Stimulated activated CD8-positive, alpha-beta memory T cell treated with anti-CD3 and anti-CD28 coated beads, Interleukin-12 subunit alpha, Interleukin-12 subunit beta, amount 100 ng/mL, for 24 hours (primary cell): ENCODE data around the gene HIVEP1.

Experiments used
- DNase-seq: peaks from one replicate; pipeline ENCODE4 v3.0.0-alpha.2; 2020; ENCODE audit errors: extremely low read depth

Gene HIVEP1

DNA sequence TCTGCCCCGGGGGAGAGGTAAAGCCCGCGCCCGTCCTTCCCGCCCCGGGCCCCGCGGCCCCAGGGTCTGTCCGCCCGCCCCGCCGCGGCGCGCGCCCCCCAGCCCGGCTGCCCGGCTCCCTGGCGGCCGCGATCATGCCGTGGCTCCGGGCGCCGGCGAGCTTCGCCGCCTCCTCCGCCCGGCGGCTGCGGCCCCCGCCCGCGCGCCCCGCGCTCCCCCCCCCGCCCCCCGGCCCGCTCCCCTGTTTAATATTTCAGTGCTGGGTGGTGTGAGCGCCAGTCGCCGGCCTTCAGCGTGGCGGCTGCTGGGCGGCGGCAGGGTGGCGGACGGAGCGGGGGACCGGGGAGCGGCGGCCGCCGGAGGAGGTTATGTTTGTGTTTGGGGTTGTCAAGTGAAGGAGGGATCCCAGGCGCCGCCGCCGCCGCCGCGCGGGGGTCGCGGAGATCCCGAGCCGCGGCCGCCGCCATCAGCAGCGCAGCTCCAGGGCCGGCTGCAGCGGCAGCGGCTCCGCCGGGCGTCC is at the start of gene HIVEP1:
Gene HIVEP1, plus strand, starts transcription at position 275 of the 520 bp plus-strand sequence. CDS start 3,317 bp downstream, outside the sequence.
- DNase-seq: no peak

DNA sequence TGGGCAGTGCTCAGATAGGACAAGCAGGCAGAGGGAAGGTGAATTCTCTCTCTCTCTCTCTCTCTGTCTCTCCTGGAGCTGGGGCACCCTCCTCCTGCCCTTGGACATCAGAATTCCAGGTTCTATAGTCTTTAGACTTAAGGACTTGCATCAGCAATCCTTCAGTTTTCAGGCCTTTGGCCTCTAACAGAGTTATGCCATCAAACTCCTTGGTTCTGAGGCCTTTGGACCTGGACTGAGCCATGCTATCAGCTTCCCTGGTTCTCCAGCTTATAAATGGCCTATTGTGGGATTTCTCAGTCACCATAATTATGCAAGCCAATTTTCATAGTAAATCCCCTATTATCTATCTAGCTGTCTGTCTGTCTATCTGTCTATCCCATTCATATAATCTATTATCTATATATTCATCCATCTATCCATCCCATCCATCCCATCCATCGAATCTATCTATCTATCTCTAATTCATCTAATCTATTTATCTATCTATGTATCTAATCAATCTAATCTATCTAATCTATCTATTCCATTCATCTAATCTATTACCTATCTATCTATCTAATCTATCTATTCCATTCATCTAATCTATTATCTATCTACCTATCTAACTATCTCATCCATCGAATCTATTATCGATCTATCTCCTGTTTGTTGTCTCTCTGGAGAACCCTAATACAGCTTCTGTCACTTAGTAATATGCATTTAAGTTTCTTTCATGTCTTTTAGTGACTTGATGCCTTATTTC is 48.2 kb upstream of the HIVEP1 start:
- no peak for DNase-seq

DNA sequence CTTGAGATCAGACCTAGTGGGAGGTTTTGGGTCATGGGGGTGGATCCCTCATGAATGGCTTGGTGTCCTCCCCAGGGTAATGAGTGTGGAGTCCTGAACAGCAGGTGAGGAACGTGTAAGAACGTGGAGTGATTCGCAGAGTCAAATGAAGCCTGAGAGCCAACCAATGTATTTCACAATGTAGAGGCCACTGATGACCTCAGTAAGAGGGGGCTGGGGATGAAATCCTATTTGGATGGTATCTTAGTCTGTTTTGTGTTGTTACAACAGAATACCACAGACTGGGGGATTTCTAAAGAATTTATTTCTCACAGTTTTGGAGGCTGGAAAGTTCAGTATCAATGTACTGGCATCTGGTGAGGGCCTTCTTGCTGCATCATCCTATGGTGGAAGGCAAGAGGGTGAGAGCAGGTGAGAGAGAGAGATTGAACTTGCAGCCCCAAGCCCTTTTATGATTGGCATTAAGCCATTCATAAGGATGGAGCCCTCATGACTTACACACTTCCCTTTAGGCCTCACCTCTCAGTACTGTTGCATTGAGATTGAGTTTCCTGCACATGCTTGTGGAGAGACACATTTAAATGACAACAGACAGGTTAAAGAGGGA is 47.3 kb upstream of the HIVEP1 start:
- no peak for DNase-seq

DNA sequence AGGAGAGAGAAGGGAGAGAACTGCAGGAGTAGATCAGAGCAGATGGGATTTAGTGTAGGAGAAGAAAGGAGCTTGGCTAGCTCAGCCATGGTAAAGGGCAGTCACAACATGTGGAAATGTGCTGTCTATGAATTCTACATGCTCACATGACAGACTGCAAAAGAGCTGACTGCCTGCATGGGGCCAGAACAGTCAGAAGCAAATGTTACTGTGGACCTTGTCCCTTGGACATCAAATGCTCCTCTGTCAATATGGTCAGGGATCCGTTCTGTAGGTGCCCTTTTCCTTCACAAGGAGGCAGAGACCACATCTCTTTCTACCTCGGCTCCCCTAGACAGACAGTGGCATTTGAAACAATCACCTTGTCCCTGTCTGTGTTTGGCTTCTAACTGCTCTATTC is 46.6 kb upstream of the HIVEP1 start:
- DNase-seq: no peak

- no peak for DNase-seq
These were observed 43.8 kb upstream of the HIVEP1 start for GRCh38 chr6:11968241-11968806.

- no peak for DNase-seq
These were observed 43.0 kb upstream of the HIVEP1 start for GRCh38 chr6:11969092-11969491.

DNA sequence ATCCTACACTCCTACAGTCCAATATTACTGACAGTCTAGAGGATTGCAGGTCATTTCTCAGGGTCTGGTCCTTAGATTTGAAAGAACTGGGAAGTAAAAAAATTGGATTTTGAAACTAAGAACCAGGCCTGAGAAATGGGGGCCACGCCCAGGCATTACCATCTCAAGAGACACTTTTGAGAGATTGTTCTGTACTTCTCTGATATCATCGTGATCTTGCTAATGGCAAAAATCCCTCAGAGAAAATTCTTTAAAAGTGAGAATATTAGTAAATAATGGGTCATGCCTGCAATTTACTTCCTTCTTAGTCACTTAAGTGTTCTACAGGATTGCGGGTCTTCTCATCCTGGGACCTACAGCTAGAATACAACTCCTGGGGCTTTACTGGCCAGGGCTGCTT is 42.0 kb upstream of the HIVEP1 start:
- no peak for DNase-seq

DNA sequence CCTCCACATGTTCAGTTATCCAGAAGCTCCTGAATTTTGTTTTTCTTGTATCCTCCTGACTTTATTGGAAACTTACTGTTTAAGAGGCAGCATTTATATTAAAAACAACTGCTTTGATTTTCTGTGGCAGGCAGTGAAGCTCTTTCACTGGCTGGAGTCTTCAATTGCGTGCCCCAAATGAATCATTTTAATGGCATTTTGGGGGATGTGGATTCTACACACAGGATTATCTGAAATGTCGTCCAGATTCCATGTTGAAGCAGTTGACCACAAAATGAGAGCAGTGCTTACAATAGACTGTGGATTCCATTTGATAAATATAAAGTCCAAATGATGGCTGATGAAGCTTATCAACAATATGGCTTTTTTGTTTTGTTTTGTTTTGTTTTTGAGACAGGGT is 41.0 kb upstream of the HIVEP1 start:
- no peak for DNase-seq

- no peak for DNase-seq
These were observed 39.8 kb upstream of the HIVEP1 start for GRCh38 chr6:11972270-11972669.

DNA sequence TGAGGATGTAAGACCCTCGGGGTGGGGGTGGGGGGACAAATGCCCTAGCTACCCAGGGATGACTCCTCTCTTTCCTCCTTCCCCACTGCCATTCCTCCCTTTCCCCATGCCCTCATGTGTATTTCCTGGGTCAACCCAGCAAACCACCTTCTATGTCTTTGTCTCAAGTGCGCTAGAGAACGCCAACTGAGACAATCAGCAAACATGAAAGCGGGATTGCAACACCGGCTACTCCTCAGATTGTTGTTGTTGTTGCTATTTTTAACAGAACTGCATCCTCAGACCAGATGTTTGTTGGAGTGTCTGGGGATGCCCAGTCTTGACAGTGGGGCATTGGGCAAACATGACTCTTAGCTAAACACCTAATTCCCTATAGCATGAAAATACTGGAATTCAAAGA is 39.3 kb upstream of the HIVEP1 start:
- no peak for DNase-seq

- no peak for DNase-seq
These were observed 38.9 kb upstream of the HIVEP1 start for GRCh38 chr6:11973238-11973637.

- DNase-seq: no peak
These were observed 38.0 kb upstream of the HIVEP1 start for GRCh38 chr6:11974089-11974488.

GRCh38 chr6:11975353-11975977 is 36.6 kb upstream of the HIVEP1 start:
- no peak for DNase-seq

DNA sequence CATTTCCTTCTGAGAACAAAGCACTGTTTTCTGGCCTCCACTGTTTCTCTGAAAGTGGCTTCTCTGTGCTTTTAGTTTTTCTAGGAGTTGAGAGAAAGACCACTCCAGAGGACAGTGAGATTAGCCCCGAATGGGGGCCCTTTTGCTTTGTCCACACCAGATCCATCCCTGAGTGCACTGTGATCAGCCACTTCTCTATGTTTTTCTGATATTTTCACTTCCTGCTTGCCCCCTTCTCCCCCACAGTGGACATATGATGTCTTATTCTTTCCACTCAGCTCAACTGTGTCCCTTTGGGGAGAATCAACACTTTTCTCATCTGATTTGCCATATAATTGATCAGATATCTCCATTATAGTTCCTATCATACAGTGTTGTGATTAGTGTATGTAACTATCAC is 35.6 kb upstream of the HIVEP1 start:
- no peak for DNase-seq

GRCh38 chr6:11977193-11977592 is 34.9 kb upstream of the HIVEP1 start:
- DNase-seq: no peak

DNA sequence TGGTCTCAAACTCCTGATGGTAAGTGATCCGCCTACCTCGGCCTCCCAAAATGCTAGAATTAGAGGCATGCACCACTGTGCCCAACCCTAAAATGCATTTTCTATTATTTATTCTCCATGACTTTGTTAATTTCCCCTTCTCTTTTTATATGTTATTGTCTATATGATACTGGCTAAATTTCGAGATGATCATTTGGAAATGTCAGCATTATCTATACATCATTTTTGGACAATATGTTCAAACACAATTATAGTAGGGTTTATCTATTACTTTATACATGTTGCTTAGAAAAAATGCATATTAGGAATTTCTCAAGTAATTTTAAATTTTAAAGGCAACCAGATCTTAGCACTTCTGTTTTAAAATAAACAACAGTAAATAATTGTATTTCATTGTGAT is 34.4 kb upstream of the HIVEP1 start:
- no peak for DNase-seq

DNA sequence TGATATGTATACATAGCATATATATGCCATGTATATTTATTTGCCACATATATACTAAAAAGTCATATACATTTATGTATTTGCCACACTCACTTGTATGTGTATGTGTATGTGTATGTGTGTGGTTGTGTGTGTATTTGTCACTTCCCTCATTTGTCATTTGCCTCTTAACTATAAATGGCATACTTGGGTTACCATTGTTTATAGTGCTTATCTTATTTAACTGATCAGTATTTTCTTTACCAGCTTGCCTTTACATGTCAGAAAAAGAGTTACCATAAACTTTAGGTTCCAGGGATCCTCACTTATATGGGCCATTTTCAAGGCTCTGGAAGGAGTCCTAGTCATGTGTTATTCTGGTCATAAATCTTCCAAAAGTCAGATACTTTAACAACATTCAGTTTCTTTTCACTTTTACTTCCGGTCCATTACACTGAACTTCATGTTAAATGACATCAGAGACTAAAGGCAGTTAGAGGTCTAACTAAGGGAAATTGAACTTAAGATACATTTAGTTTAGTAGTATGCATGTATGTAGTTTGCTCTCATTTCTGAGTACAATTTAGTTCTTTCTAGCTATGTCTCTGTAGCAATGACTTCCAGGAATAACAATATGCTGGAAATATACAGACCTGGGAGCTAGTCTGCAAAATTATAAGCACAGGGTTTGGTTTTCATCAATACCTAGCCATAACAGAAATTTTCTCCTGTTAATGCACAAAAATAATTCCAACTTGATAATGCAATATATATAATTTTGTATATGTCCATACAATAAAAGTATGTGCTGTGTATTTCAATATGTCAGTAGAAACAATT is 33.7 kb upstream of the HIVEP1 start:
- DNase-seq: no peak

GRCh38 chr6:11979866-11980265 is 32.2 kb upstream of the HIVEP1 start:
- DNase-seq: no peak

DNA sequence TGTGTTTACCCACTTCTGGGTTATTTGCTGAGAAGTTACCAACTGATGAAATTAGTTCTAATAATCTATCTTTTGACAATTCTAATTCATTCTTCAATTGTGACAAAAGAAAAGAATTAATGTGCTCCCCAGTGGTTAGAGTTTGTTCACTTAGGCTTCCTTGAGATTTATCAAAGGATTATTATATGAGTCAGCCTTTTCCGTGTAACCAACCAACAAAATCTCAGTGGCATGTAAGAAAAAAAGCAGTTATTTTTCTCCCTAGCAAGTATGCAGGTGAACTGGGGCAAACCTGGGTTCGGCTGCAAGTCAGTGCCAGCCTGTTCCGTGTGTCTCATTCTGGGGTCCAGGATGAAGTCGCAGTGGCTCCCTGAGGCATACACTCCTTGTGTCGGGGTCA is 28.8 kb upstream of the HIVEP1 start:
- DNase-seq: no peak

GRCh38 chr6:11987386-11987785 is 24.7 kb upstream of the HIVEP1 start:
- no peak for DNase-seq

GRCh38 chr6:11989386-11989785 is 22.7 kb upstream of the HIVEP1 start:
- DNase-seq: no peak

DNA sequence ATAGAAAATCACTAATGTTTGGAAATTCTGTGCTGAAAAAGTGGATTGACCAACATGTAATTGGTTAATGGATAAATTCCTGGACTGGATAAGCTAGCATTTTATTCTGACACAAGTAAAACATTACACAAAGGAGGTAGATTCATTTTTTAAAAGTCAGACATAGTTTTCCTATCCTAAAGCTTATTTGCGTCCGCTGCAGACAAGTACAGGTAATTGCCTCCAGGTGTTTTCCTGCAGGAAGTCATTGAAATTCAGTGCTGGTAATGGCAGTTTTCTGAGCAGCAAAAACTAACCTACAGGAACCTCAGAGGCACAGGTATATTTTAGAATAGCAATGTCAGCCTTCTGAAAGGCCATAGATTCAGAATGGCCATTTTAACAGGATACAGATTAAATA is 20.0 kb upstream of the HIVEP1 start:
- DNase-seq: no peak
